Suppressor macrophage treated with lipopolysaccharide for 1 hour (primary cell): ENCODE data around the gene PSORS1C1.
A peak's percentile ranks its signal among the peaks of the same experiment; 100 is the strongest.

ENCODE experiments used
- DNase-seq, 3 donors: peaks; one replicate each; pipeline ENCODE4 v3.0.0-alpha.2; 2020 to 2022

PSORS1C1 gene

GRCh38 chr6:31126396-31127175 is 12.0 kb downstream of the PSORS1C1 start:
- no peak for DNase-seq

GRCh38 chr6:31128093-31128676 is 13.6 kb downstream of the PSORS1C1 start:
- peak; percentile 49 to 71 (median 62) for DNase-seq

GRCh38 chr6:31129130-31129529 is 14.5 kb downstream of the PSORS1C1 start:
- DNase-seq: no peak

- no peak for DNase-seq
These were observed 16.2 kb downstream of the PSORS1C1 start for GRCh38 chr6:31130751-31131150.

- DNase-seq: no peak
These were observed 17.0 kb downstream of the PSORS1C1 start for GRCh38 chr6:31131595-31131994.

- no peak for DNase-seq
These were observed 18.2 kb downstream of the PSORS1C1 start for GRCh38 chr6:31132806-31133205.

GRCh38 chr6:31135710-31136109 is 21.1 kb downstream of the PSORS1C1 start:
- no peak for DNase-seq

GRCh38 chr6:31138982-31139381 is 24.4 kb downstream of the PSORS1C1 start, which contains the start of gene PSORS1C2:
Gene PSORS1C2, minus strand, starts transcription at chr6:31139066. Its CDS starts 40 bp downstream, at chr6:31139026.
- no peak for DNase-seq

- DNase-seq: no peak
These were observed 25.0 kb downstream of the PSORS1C1 start for GRCh38 chr6:31139599-31139998.

GRCh38 chr6:31140643-31141042 is 26.0 kb downstream of the PSORS1C1 start:
- DNase-seq: no peak

GRCh38 chr6:31142361-31142761 is 27.8 kb downstream of the PSORS1C1 start:
- peak in 2 of 3 donors; percentile 36 to 51 for DNase-seq

GRCh38 chr6:31143148-31143547 is 28.5 kb downstream of the PSORS1C1 start:
- DNase-seq: no peak

GRCh38 chr6:31144296-31144969 is 29.8 kb downstream of the PSORS1C1 start:
- no peak for DNase-seq

- DNase-seq: no peak
These were observed 30.4 kb downstream of the PSORS1C1 start for GRCh38 chr6:31144970-31145340.

- DNase-seq: no peak
These were observed 30.8 kb downstream of the PSORS1C1 start for GRCh38 chr6:31145386-31145785.

- no peak for DNase-seq
These were observed 35.3 kb downstream of the PSORS1C1 start for GRCh38 chr6:31149827-31150447.

- DNase-seq: no peak
These were observed 38.2 kb downstream of the PSORS1C1 start for GRCh38 chr6:31152781-31153180.

- DNase-seq: no peak
These were observed 39.8 kb downstream of the PSORS1C1 start for GRCh38 chr6:31154436-31154835.

- no peak for DNase-seq
These were observed 42.0 kb downstream of the PSORS1C1 start for GRCh38 chr6:31156641-31157040.

GRCh38 chr6:31157513-31158139 is 43.0 kb downstream of the PSORS1C1 start, which contains the start of gene CCHCR1:
Gene CCHCR1, minus strand, starts transcription at chr6:31157802. Its CDS starts 202 bp downstream, at chr6:31157600.
- no peak for DNase-seq

GRCh38 chr6:31158140-31158862 is 43.7 kb downstream of the PSORS1C1 start, which contains the start of gene TCF19:
Gene TCF19, plus strand, starts transcription at chr6:31158589. Its CDS starts 881 bp downstream, at chr6:31159470.
- DNase-seq: peak; percentile 99 to 100 (median 100)
